Activated CD8-positive, alpha-beta memory T cell treated with anti-CD3 and anti-CD28 coated beads, Interleukin-2, amount 50 U/mL, for 24 hours (primary cell): ENCODE measurements around the gene DLGAP4.
"Not testable (repeated sequence)": the region's sequence is repeated elsewhere in the genome, so short reads cannot be mapped to it uniquely, and the experiment has no call there.

Experiments used
- DNase-seq: peaks from one replicate; pipeline ENCODE4 v3.0.0-alpha.2; 2020; ENCODE audit errors: extremely low read depth

Gene DLGAP4

DNA sequence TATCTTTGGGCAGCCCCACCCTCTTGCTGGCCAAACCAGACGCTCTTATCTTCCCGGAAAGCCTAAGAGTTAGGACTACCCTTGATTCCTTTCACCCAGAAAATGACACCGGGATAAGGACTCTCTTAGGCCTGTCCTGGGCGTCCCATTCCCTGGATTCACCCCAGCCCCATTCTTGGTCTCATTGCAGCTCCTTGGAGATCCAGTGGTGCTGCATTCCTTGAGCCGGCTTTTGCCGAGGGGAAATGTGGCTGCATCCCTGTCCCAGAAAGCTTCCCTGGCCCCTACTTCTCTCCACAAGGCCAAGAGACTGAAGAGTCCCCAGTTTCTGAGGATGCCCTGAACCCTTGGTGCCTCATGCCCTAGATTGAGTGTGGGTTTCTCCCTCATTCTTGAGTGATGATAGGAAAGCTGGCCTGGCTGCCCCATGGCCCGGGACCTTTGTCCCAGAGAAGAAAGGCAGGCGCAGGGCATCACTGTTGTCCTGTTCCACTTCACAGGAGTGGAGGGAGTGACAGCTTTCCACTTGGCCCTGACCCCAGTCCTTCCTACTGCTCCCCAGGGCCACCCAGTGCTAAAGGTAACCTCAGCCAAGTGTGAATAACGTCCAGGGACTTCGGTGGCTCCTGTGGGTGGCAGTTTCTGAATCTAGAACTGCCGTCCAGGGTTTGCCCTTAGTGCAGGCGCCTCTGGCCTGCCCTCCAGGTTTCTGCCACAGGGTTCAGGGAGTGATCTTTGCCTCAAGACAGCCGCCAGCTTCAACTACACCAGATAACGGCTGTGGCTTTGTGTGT, 192.4 kb downstream of the DLGAP4 start:
- no peak for DNase-seq

DNA sequence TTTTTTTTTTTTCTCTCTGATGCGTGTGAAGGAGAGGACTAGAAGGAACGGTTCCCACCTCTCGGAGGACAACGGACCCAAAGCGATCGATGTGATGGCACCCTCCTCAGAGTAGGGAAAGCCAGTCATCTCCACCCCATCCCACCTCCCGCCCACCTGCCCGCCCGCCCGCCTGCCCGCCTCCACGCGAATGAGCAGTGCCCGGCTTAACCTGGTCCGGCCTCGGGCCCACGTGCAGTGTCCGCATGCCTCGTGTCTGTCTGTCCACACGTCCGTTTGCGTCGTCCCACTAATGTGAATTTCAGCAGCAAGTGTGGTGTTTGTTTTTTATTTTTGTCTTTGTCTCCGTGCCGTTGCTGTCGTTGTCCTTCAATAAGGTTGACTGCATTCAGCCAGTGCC, 193.1 kb downstream of the DLGAP4 start:
- no peak for DNase-seq

DNA sequence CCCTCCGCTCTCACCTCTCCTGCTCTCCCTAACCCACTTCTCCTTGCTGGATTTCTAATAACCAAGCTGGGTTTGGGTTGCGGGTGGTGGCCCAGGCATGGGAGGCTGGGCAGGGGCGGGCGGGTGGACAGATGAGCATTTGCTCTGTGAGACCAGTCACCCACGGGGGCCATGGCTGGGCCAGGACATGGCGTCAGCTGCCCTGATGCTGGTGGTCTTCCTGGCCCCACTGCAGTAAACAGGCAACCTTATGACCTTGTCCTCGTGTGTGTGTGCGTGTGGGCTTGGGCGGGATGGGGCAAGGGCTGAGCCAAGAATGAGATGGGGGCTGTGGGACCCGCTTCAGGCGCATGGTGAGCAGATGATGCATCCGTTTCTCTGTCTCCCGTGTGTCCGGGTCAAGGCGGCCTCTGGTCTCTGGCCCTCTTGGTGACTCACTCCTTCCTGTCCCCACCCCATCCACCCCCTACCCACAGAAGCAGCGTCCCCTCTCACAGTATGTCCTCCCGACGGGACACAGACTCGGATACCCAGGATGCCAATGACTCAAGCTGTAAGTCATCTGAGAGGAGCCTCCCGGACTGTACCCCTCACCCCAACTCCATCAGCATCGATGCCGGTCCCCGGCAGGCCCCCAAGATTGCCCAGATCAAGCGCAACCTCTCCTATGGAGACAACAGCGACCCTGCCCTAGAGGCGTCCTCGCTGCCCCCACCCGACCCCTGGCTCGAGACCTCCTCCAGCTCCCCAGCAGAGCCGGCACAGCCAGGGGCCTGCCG, 193.8 kb downstream of the DLGAP4 start:
- DNase-seq, result no peak

DNA sequence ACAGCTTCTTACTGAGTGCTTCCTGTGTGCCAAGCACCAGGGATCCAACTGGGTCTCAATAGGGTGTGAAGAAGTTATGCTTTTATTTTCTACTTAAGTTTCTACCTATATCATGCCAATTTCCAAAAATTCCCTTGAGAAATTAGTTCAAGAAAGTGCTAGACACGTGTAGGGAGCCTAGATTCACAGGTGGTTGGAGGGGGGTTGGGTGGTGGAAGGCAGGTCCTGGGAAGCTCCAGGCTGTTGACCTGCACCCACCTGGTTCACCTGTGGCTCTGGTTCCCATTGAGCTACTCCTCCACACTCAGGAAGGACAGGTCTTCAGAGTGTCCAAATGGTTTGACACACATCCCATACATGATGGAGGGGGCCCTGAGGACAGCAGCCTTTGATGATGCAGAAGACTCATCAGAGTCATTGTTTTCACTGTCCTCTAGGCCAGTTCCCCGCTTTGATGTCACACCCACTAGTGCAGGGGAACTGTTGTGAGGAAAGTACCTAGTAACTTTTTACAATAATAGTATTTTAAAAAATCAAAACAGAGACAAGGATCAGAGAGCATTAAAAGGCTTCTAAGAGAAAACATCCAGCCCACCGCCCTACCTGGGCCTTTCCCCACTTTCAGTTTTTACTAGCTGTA, 195.3 kb downstream of the DLGAP4 start:
- no peak for DNase-seq

DNA sequence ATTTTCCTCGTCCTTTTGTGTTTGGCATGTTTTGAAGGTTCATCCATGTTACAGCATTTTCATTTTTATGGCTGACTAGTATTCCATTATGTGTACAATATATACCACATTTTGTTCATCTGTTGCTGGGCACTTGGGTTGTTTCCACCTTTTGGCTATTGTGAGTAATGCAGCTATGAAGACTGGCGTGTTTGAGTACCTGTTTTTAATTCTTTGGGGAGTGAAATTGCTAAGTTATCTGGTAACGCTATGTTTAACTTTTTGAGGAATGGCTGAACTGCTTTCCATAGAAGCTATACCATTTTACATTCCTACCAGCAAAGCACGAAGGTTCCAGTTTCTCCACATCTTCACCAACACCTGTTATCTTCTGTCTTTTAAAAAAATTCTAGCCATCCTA, 198.2 kb downstream of the DLGAP4 start:
- no peak for DNase-seq

DNA sequence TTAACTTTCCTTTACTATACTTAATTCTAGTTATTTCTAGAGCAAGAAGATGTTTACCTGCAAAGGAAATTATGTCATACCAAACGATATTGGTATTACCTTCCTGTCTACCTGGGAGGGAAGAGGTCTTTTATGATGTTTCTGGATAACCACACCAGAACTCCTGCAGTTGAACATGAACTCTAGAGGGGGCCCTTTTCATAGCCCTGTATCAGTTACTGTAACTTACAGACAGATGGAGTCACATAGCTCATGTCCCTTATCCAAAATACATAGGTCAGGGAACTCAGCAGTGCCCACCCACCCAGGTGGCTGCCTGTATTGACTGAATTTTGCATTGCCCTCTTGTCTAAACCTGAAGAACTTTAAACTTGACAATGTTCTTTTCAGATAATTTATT, 200.1 kb downstream of the DLGAP4 start:
- DNase-seq, result no peak

DNA sequence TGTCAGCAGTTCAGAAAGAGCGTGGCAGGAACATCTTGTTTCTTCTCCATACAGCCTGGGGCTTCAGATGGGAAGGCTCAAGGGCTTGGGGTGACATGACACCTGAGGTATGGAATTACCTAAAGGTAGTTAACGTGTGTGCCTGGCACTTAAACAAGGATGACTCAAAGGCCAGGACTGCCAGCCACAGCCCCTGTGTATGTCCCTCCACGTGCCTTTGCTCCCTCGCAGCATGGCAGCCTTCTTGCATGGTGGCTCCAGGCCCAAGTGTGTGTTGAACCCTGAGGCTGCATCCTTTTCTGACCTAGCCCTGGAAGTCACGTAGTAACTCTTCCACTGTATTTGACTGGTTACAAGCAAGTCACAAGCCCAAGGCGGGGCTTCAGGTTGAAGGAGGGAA, 201.6 kb downstream of the DLGAP4 start:
- no peak for DNase-seq

DNA sequence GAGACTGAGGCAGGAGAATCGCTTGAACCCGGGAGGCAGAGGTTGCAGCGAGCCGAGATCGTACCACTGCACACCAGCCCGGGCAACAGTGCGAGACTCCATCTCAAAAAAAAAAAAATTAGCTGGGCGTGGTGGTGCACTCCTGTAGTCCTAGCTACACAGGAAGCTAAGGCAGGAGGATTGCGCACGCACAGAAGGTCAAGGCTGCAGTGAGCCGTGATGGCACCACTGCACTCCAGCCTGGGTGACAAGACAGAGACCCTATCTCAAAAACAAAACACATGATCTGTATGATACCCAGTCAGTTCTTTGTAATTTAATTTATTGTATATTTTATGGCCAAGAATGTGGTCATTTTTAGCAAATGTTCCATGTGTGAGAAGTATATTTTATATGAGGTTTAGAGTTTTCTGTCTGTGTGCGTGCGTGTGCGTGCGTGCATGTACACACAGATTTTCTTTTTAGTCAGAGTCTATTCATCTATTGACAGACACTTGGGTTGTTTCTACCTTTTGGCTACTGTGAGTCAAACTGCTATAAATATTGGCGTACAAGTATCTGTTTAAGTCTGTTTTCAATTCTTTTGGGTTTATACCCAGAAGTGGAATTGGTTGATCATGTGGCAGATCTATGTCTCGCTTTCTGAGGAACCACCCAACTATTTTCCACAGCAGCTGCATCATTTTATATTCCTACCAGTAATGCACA, 213.0 kb downstream of the DLGAP4 start:
- no peak for DNase-seq

DNA sequence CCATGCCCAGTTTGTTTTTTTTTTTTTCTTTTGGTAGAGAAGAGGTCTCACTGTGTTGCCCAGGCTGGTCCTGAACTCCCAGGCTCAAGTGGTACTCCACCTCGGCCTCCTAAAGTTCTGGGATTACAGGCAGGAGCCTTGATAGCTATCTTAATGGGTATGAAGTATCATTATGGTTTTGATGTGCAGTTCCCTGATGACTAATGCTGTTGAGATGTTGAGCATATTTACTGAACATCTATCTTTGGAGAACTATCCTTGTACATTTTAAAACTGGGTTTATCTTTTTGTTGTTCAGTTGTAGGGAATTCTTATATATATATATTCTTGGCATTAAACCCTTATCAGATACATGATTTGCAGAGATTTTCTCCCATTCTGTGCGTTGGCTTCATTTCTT, 213.8 kb downstream of the DLGAP4 start:
- no peak for DNase-seq

DNA sequence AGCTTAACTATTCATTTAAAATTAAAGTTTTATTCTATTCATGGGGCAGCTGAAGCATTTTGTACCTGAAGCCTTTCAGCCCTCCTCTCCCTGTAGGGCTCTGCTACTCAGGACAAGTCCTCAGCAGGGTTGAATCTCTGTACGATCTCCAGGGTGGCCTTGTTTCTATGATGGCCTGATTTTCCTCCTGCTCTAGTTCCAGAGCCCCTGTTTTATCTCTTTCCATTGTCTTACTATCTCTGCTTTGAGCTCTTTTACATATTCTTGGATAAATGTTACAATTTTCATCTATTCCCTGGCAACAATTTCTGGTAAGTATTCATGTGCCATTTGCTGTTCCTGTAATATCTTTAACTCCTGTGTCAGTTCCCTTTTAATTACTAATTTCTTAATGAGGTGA, 215.4 kb downstream of the DLGAP4 start:
- DNase-seq, result no peak

DNA sequence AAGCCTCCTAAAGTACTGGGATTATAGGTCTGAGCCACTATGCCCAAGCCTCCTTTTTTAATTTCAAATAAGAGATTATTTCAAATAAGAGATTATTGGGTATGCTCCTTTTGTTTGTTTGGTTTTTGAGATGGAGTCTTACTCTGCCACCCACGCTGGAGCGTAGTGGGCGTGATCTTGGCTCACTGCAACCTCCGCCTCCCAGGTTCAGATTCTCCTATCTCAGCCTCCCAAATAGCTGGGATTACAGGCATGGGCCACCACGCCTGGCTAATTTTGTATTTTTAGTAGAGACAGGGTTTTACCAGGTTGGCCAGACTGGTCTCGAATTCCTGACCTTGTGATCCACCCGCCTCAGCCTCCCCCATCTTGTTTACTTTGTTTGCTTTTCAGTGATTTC, 216.3 kb downstream of the DLGAP4 start:
- DNase-seq, result not testable (repeated sequence)

DNA sequence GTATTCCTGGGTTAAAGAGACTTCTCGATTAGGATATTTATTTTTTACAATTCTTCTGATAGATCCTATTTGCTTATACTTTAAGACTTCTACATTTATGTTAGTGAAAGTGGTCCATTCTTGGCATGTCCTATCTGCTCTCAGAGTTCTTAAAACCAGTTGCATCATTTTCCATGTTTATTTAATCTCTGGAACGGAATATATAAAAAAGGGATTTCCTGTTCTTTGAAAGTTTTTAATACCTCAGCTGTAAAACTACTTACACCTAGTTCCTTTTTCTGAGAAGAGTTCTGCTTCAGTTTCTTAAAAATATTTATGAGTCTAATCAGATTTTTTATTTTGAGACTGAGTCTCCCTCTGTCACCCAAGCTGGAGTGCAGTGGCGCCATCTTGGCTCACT, 217.2 kb downstream of the DLGAP4 start:
- no peak for DNase-seq

DNA sequence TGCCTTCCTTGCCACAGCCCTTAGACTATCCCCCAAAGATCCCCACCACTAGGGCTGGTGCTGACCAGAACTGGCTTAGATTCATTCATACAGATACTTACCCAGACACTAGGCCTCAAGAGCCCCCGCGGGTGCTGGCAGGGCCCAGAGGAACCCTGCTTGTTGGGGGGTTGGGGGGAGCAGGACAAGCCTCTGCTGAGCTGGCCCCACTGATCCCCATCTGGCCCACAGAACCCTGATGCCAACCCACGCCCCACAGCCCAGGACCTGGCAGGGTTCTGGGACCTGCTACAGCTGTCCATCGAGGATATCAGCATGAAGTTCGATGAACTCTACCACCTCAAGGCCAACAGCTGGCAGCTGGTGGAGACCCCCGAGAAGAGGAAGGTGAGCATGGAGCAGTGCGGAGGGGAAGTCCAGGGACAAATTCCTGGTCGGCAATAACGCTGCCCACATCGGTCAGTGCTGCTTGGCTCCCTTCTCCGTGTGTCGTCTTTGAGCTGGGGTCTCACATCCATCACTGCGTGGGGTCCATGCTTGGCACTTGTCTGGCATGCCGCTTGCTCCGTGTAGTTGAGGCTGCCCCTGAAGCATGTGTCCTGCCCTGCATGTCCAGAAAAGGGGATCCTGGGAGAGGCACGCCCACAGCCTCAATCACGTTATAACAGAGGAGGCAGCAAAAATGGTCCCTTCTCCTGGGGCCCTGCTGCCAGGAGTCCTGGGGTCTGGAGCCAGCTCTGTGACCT, 219.7 kb downstream of the DLGAP4 start:
- DNase-seq, result no peak

DNA sequence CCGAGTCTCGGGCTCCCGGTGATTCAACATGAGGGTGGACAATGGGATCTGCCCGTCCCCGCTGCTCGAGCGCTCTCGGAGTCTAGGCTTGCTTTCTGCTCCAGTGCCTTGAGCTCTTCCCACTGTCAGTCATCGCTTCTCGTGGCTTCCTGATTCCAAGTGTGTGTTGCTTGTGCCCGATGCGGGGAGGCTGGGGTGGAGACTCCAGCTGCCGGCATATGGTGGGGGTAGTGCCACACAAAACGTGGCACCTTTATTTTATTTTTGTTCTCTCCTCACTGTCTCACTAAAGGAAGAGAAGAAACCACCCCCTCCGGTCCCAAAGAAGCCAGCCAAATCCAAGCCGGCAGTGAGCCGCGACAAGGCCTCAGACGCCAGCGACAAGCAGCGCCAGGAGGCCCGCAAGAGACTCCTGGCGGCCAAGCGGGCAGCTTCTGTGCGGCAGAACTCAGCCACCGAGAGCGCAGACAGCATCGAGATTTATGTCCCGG, 220.4 kb downstream of the DLGAP4 start:
- no peak for DNase-seq

DNA sequence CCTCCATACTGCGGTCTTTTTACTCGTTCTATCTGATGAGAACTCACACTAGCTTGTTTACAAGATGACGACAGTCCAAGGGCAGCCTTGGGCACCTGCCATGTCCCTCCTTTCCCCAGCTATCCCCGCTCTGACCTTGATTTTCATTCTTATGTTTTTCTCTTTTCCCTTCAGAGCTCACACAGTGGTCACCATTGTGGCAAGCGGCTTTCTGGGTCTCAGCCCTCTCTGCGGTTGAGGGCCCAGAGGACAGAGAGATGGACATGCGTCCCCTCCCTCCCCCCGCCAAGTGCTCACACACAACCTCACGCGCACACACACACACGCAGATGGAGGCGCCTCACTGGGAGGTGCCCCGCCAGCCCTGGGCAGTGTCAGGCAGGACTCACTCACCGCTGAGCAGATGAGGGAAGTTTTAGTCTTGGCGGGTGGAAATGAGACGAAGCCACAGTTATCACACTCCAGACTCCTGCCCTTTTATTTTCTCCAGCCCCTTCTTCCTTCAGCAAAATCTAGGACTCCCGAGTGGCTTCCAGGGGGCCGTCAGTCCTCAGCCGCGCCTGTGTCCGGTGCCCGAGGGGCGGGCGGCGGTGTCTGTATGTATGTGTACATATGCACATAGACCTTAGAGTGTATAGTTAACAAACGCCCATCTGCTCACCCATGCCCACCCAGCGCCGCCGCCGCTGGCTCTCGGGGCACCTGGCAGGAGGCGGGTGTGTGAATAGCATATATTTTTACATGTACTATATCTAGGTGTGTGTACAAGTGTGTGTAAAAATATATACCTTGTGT, 221.4 kb downstream of the DLGAP4 start:
- no peak for DNase-seq

DNA sequence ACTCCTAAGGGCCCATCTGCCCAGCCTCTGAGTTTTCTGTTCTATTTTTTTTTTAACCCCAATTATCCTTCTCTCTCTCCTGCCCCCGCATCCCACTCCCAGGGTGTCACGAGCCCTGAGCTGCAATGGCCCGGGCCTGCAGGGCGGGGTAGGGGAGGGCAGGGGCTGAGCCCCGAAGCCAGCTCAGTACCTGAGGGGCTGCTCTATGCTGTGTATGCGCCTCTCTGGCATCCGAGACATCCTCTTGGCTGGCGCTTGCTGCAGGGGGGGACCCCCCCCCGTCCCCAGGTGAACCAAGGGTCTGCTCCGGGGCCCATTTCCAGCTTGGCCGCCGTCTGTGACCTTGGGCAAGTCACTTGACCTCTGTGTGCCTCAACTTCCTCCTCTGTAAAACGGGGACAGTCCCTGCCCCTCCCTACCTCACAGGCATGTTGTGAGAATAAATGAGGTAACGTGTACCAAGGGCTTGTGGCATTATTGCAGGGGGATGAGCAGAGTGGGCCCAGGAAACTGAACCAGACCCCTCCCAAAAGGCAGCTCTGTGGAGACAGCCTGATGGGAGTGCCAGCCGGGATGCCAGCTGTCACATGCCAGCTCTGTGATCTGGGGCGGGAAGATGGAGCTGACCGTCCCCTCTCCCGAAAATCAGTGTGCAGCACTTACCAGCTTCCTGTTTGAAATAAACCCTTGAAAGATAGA, 222.2 kb downstream of the DLGAP4 start:
- no peak for DNase-seq

DNA sequence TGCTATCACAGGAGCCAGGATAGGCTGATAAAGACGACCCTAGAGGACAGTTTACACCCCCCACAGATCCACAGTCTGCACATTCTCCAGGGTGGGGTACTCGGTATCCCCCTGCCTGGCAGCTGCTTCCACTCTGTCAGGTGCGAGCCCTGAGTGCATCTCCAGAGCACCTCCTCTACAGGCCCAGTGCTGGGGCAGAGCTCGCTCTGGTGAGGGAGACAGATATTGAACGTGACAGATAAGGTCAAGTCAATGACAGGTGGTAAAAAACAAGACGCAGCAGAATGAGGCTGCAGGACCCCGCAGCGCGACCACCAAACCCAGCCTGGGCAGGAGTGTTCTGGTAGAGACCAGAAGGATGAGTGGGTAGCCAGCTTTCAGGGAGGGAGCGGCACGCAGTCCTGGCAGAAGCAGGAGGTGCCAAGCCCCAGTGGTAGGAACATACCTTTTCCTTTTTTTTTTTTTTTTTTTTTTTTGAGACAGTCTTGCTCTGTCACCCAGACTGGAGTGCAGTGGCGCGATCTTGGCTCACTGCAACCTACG, 222.8 kb downstream of the DLGAP4 start:
- no peak for DNase-seq

DNA sequence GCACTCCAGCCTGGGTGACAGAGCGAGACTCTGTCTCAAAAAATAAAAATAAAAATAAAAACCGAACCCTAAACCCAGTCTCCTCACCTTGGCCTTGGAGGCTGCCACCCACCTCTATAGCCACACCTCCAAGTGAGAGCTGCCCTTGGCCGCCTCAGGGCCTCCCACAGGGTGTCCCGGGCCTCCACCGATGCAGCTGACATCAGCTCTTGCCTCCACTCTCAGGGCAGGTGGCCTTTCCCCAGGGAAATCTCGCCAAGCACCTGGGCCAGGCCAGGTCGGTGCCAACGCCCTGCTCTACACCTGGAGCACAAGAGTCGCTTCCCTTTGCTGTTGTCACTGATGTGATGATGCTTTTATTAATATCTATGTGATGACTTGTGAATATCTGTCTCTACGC, 226.2 kb downstream of the DLGAP4 start:
- no peak for DNase-seq

DNA sequence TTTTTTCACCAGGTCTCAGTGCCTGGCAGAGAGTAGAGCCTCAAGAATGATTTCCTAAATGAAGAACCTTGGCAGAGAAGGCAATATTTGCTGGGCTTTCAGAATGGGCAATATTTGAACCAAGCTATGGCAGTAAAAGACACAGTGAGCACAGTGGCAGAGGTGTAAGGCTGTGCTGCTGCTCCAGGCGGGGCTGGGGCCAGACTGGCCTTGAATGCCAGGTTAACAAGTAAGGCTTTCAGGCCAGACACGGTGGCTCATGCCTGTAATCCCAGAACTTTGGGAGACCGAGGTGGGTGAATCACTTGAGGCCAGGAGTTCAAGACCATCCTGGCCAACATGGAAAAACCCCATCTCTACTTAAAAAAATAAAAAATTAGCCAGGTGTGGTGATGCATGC, 226.7 kb downstream of the DLGAP4 start:
- DNase-seq, result no peak
